Duodenal mucosa (tissue), 2 donors: ENCODE measurements around the gene HSF4.

Source experiments
- H3K27ac ChIP-seq: one replicate; pipeline ENCODE4 v1.7.0; 2013; ENCODE audit warnings: low read depth, low read length
- H3K27me3 ChIP-seq, 2 donors: one replicate each; pipeline ENCODE4 v1.7.0; 2013; ENCODE audit warnings: low read length in 2 of 2, control low read depth in 1 of 2; ENCODE audit not compliant: insufficient read depth in 2 of 2, control insufficient read depth in 1 of 2
- H3K36me3 ChIP-seq, 2 donors: one replicate each; pipeline ENCODE4 v1.7.0; 2013; ENCODE audit warnings: low read length in 2 of 2, control low read depth in 1 of 2; ENCODE audit not compliant: insufficient read depth in 2 of 2, control insufficient read depth in 1 of 2
- H3K4me1 ChIP-seq, 2 donors: one replicate each; pipeline ENCODE4 v1.7.0; 2013; ENCODE audit warnings: low read length in 2 of 2, control low read depth in 1 of 2; ENCODE audit not compliant: insufficient read depth in 2 of 2, control insufficient read depth in 1 of 2
- H3K4me3 ChIP-seq, 2 donors: one replicate each; pipeline ENCODE4 v1.7.0; 2013; ENCODE audit warnings: low read length in 2 of 2, low read depth in 1 of 2
- H3K9ac ChIP-seq, 2 donors: one replicate each; pipeline ENCODE4 v1.7.0; 2013; ENCODE audit warnings: low read length in 2 of 2, low read depth in 1 of 2
- H3K9me3 ChIP-seq, 2 donors: one replicate each; pipeline ENCODE4 v1.7.0; 2013; ENCODE audit warnings: low read length in 2 of 2, control low read depth in 1 of 2; ENCODE audit not compliant: control insufficient read depth in 1 of 2

The HSF4 gene

GRCh38 chr16:67157892-67158635 lies 6.5 kb upstream of the HSF4 start:
- H3K4me1 ChIP-seq = peaks cover 47 to 55% of the 10 kb centered on the region in 2 donors

GRCh38 chr16:67158637-67159600 lies 5.6 kb upstream of the HSF4 start:
- Histone ChIP-seq H3K36me3 (no peaks in the 10 kb centered on the region), H3K27ac (peak overlapping the region; percentile 50), H3K4me1 (peaks cover 55 to 63% of the 10 kb centered on the region in 2 donors), H3K9me3 (no peaks in the 10 kb centered on the region), H3K4me3 (peak overlapping the region; percentile 92 to 97), H3K9ac (peak overlapping the region; percentile 91 to 98), H3K27me3 (peaks cover 19 to 23% of the 10 kb centered on the region in 2 donors)

More at GRCh38 chr16:67157892-67158635, 6.5 kb upstream of the HSF4 start:
- H3K27me3 ChIP-seq = peaks cover 11 to 16% of the 10 kb centered on the region in 2 donors
- H3K27ac ChIP-seq = no peak overlapping the region
- no peaks in the 10 kb centered on the region for H3K9me3 ChIP-seq
- H3K9ac ChIP-seq = peak overlapping the region in 1 of 2 donors; percentile 98
- no peak overlapping the region for H3K4me3 ChIP-seq
- no peaks in the 10 kb centered on the region for H3K36me3 ChIP-seq

- Histone ChIP-seq H3K4me3 (peak overlapping the region in 1 of 2 donors; percentile 97), H3K27ac (no peak overlapping the region), H3K36me3 (no peaks in the 10 kb centered on the region), H3K9ac (no peak overlapping the region), H3K4me1 (peaks cover 49 to 64% of the 10 kb centered on the region in 2 donors), H3K9me3 (no peaks in the 10 kb centered on the region), H3K27me3 (peaks cover 32 to 39% of the 10 kb centered on the region in 2 donors)
Observed at GRCh38 chr16:67161595-67162058, 2.9 kb upstream of the HSF4 start.

- Histone ChIP-seq H3K4me3 (peak overlapping the region in 1 of 2 donors; percentile 65), H3K9me3 (no peaks in the 10 kb centered on the region), H3K27me3 (peaks cover 35 to 45% of the 10 kb centered on the region in 2 donors), H3K36me3 (no peaks in the 10 kb centered on the region), H3K27ac (no peak overlapping the region), H3K9ac (peak overlapping the region in 1 of 2 donors; percentile 19), H3K4me1 (peaks cover 46 to 59% of the 10 kb centered on the region in 2 donors)
Observed at GRCh38 chr16:67162506-67163163, 1.9 kb upstream of the HSF4 start.

- H3K9ac ChIP-seq = no peak overlapping the region
- H3K9me3 ChIP-seq = no peaks in the 10 kb centered on the region
- peaks cover 39 to 52% of the 10 kb centered on the region in 2 donors for H3K4me1 ChIP-seq
- peak overlapping the region; percentile 61 to 65 for H3K4me3 ChIP-seq
- peaks cover 35 to 45% of the 10 kb centered on the region in 2 donors for H3K27me3 ChIP-seq
- H3K27ac ChIP-seq = no peak overlapping the region
- H3K36me3 ChIP-seq = no peaks in the 10 kb centered on the region
Observed at GRCh38 chr16:67163164-67163998, 1.2 kb upstream of the HSF4 start.

- Histone ChIP-seq H3K4me3 (peak overlapping the region; percentile 61 to 65), H3K4me1 (peaks cover 32 to 45% of the 10 kb centered on the region in 2 donors), H3K27me3 (peaks cover 40 to 47% of the 10 kb centered on the region in 2 donors), H3K9ac (no peak overlapping the region), H3K9me3 (no peaks in the 10 kb centered on the region), H3K27ac (no peak overlapping the region), H3K36me3 (no peaks in the 10 kb centered on the region)
Observed at GRCh38 chr16:67163999-67164558, 466 bp upstream of the HSF4 start.

GRCh38 chr16:67165121-67166078 lies 855 bp downstream of the HSF4 start:
- H3K4me1 ChIP-seq = peaks cover 41 to 54% of the 10 kb centered on the region in 2 donors

GRCh38 chr16:67166110-67166547 lies 1.6 kb downstream of the HSF4 start:
- Histone ChIP-seq H3K9ac (no peak overlapping the region), H3K4me3 (no peak overlapping the region), H3K36me3 (no peaks in the 10 kb centered on the region), H3K27ac (no peak overlapping the region), H3K27me3 (peaks cover 40 to 55% of the 10 kb centered on the region in 2 donors), H3K4me1 (peaks cover 41 to 51% of the 10 kb centered on the region in 2 donors), H3K9me3 (no peaks in the 10 kb centered on the region)

More at GRCh38 chr16:67165121-67166078, 855 bp downstream of the HSF4 start:
- peak overlapping the region; percentile 29 to 43 for H3K4me3 ChIP-seq
- peaks cover 40 to 55% of the 10 kb centered on the region in 2 donors for H3K27me3 ChIP-seq
- H3K9ac ChIP-seq = peak overlapping the region; percentile 8 to 25
- no peaks in the 10 kb centered on the region for H3K9me3 ChIP-seq
- no peak overlapping the region for H3K27ac ChIP-seq
- H3K36me3 ChIP-seq = no peaks in the 10 kb centered on the region
